CD14-positive monocyte (primary cell): ENCODE results near the gene PTTG1. TPM values are rescaled to one million over a fixed set of nuclear protein-coding genes. Genes with fewer than 3 reads are reported as not detected.

ENCODE experiments used
- DNase-seq, 3 donors: peaks; one replicate each; pipeline ENCODE4 v3.0.0-alpha.2; 2011 to 2022
- H2AFZ ChIP-seq: 2 replicates; pipeline ENCODE4 v1.6.0; 2012; ENCODE audit warnings: mild to moderate bottlenecking, low read depth, low read length, inconsistent platforms; ENCODE audit not compliant: insufficient read depth, poor library complexity, severe bottlenecking
- H3K27ac ChIP-seq, 2 donors: 1 replicate in 1 of 2; 2 replicates in 1 of 2; pipeline ENCODE4 v1.5.1; 2012 to 2013; ENCODE audit warnings: low read length in 2 of 2, control low read depth in 1 of 2, inconsistent platforms in 1 of 2, low read depth in 1 of 2, mild to moderate bottlenecking in 1 of 2
- H3K27me3 ChIP-seq, 2 donors: one replicate each; pipeline versions ENCODE4 v1.6.0 to v1.6.1; 2011 to 2013; ENCODE audit warnings: low read length in 2 of 2; ENCODE audit not compliant: control insufficient read depth in 2 of 2, insufficient read depth in 2 of 2
- H3K36me3 ChIP-seq, 2 donors: replicated peaks in 1 of 2; 1 replicate in 1 of 2; 2 replicates in 1 of 2; pipeline versions ENCODE4 v1.5.1 to v1.6.1; 2012 to 2013; ENCODE audit warnings: low read length in 2 of 2, control low read depth in 1 of 2, inconsistent platforms in 1 of 2, mild to moderate bottlenecking in 1 of 2; ENCODE audit not compliant: insufficient read depth in 2 of 2, control insufficient read depth in 1 of 2
- H3K4me1 ChIP-seq, 2 donors: 1 replicate in 1 of 2; 2 replicates in 1 of 2; pipeline versions ENCODE4 v1.5.1 to v1.6.1; 2012 to 2013; ENCODE audit warnings: low read length in 2 of 2, control low read depth in 1 of 2, inconsistent platforms in 1 of 2, mild to moderate bottlenecking in 1 of 2, moderate library complexity in 1 of 2; ENCODE audit not compliant: insufficient read depth in 2 of 2, control insufficient read depth in 1 of 2
- H3K4me2 ChIP-seq: replicated peaks from 2 replicates; pipeline ENCODE3; 2012; ENCODE audit warnings: low read length, moderate library complexity, mild to moderate bottlenecking; ENCODE audit not compliant: poor library complexity, severe bottlenecking; ENCODE audit errors: extremely low read depth
- H3K4me3 ChIP-seq, 3 experiments: fragments of 200-600 bp in 1 of 3; sonication (generic) in 1 of 3; replicated peaks in 1 of 3; 1 replicate in 2 of 3; 2 replicates in 1 of 3; pipeline ENCODE4 v1.5.1; 2011 to 2013; ENCODE audit warnings: low read length in 3 of 3, mild to moderate bottlenecking in 3 of 3, control low read depth in 2 of 3, low read depth in 2 of 3, inconsistent platforms in 1 of 3, moderate library complexity in 1 of 3
- H3K79me2 ChIP-seq: 2 replicates; pipeline ENCODE4 v1.6.0; 2012; ENCODE audit warnings: mild to moderate bottlenecking, control low read depth, inconsistent platforms, low read length, moderate library complexity; ENCODE audit not compliant: insufficient read depth
- H3K9ac ChIP-seq: 2 replicates; pipeline ENCODE4 v1.6.0; 2017; ENCODE audit warnings: low read length, mild to moderate bottlenecking; ENCODE audit not compliant: insufficient read depth, poor library complexity, severe bottlenecking
- H3K9me3 ChIP-seq, 2 donors: replicated peaks in 1 of 2; 1 replicate in 1 of 2; 2 replicates in 1 of 2; pipeline versions ENCODE4 v1.5.1 to v1.6.1; 2012 to 2013; ENCODE audit warnings: low read length in 2 of 2, control low read depth in 1 of 2; ENCODE audit not compliant: control insufficient read depth in 1 of 2, insufficient read depth in 1 of 2
- H4K20me1 ChIP-seq: 2 replicates; pipeline ENCODE4 v1.6.0; 2012; ENCODE audit warnings: mild to moderate bottlenecking, low read length, control low read depth, moderate library complexity; ENCODE audit not compliant: insufficient read depth
- H3K27ac Mint-ChIP-seq, 7 donors: one replicate each; pipeline ENCODE4 v1.8.0; 2020; ENCODE audit warnings: mild to moderate bottlenecking in 7 of 7, mixed read lengths in 7 of 7, moderate library complexity in 6 of 7, inconsistent platforms in 2 of 7
- H3K27me3 Mint-ChIP-seq, 3 donors: one replicate each; pipeline ENCODE4 v1.8.0; 2021 to 2022; ENCODE audit warnings: low read depth in 3 of 3, mild to moderate bottlenecking in 3 of 3, mixed read lengths in 3 of 3, moderate library complexity in 3 of 3, inconsistent platforms in 1 of 3
- H3K36me3 Mint-ChIP-seq, 2 donors: one replicate each; pipeline ENCODE4 v1.8.0; 2020; ENCODE audit warnings: mixed read lengths in 2 of 2, inconsistent platforms in 1 of 2, mild to moderate bottlenecking in 1 of 2
- H3K4me1 Mint-ChIP-seq: one replicate; pipeline ENCODE4 v1.8.0; 2020; ENCODE audit warnings: mild to moderate bottlenecking, mixed read lengths
- H3K4me3 Mint-ChIP-seq, 2 donors: one replicate each; pipeline ENCODE4 v1.8.0; 2020; ENCODE audit warnings: mild to moderate bottlenecking in 2 of 2, mixed read lengths in 2 of 2, moderate library complexity in 1 of 2
- H3K9me3 Mint-ChIP-seq, 7 donors: one replicate each; pipeline ENCODE4 v1.8.0; 2020 to 2022; ENCODE audit warnings: mixed read lengths in 7 of 7, mild to moderate bottlenecking in 6 of 7, moderate library complexity in 6 of 7, inconsistent platforms in 2 of 7
- WGBS: methylation state at CpG from one replicate; pipeline ENCODE4 v1.1.5; 2013; ENCODE audit warnings: missing lambda C conversion rate; ENCODE audit not compliant: insufficient coverage; 5-methylcytosine and 5-hydroxymethylcytosine counted together
- intact Hi-C, 2 donors: fragments of 100-400 bp; cut with micrococcal nuclease; formaldehyde crosslinking; loops; one replicate each; pipeline versions ENCODE4 v1.15.0 to v1.15.1; 2023
- polyA plus RNA-seq, 3 donors: library from polyadenylated mRNA; depleted of rRNA in 1 of 3; unstranded in 2 of 3; stranded (reverse) in 1 of 3; fragments of 300-500 nt in 2 of 3; fragments of >200 nt in 1 of 3; fragmentation: Illumina TruSeq in 2 of 3; gene quantifications; 1 replicate in 2 of 3; 2 replicates in 1 of 3; pipeline ENCODE4 v1.2.3, GENCODE V29; 2012 to 2021
- TF ChIP-seq, protein P1 (sequence below): fragments of 200-600 bp; IDR thresholded peaks from one replicate; pipeline ENCODE4 v1.8.0; 2022; ENCODE audit warnings: antibody characterized with exemption, mild to moderate bottlenecking

Gene PTTG1
- polyA plus RNA-seq, 3 donors, result 2.5 to 3.6 (median 3.3) TPM

DNA sequence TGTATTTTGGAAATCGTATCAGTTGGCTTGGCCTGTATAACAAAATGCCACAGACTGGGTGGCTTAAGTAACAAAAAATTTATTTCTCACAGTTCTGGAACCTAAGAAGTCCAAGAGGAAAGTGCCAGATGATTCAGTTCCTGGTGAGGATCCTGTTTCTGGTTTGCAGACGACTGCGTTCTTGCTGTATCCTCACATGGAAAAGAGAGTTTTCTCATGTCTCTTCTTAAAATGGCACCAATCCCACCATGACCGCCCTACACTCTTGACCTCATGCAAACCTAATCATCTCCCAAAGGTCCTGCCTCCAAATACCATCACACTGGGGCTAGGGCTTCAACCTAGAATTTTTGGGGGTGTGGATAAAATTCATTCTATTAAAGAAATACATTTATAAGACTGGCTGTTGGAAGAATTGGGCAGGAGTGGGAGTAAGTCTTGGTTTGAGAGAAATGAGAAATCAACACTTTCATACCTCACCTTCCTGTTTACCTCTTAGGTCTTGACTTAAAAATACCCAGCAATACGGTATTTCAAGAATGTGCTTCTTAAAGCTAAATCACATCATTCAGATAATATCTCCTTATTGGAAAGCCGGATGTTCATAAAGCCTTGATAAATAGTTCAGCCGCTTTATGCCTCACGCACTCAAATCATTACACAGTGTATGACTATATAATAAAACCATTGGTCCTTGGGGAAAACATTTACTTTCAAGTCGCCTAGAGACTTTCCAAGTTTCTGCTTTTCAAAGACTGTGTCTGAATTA, 28.7 kb downstream of the PTTG1 start:
- DNase-seq, result no peak
- no peak overlapping the region for H3K9ac ChIP-seq

DNA sequence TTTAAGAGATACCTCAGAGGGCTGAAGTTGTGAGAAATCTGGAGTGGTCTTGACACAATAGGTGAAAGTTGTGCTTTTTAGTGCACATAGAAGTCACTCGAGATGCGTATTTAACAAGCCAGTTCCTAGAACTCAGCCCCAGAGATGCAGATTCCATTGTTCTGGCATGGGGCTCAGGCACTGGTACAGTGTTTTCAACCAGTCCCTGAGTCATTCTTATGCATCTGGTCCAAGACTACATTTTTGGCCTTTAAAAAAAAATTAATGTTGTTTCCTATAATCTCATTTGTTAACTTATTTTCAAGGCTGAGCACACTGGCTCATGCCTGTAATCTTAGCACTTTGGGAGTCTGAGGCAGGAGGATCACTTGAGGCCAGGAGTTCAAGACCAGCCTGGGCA, 29.6 kb downstream of the PTTG1 start:
- Mint-ChIP-seq H3K4me1 (peaks cover 14% of the 10 kb centered on the region), H3K36me3 (no peaks in the 10 kb centered on the region), H3K9me3 (peaks cover 0 to 5% (median 0%) of the 10 kb centered on the region in 7 donors), H3K27ac (no peak overlapping the region), H3K27me3 (peaks cover 3 to 14% (median 6%) of the 10 kb centered on the region in 3 donors), H3K4me3 (no peak overlapping the region)
- H3K79me2 ChIP-seq, result no peaks in the 10 kb centered on the region
- H2AFZ ChIP-seq, result no peak overlapping the region
- no peaks in the 10 kb centered on the region for H3K9me3 ChIP-seq
- H3K27ac ChIP-seq, result no peak overlapping the region
- intact Hi-C loops, result no loop called here
- peaks cover 8 to 13% of the 10 kb centered on the region in 2 donors for H3K4me1 ChIP-seq
- H3K9ac ChIP-seq, result no peak overlapping the region
- H4K20me1 ChIP-seq, result no peaks in the 10 kb centered on the region
- H3K27me3 ChIP-seq, result no peaks in the 10 kb centered on the region
- H3K4me2 ChIP-seq, result no peak overlapping the region
- 100% methylated on average over 2 of the region's 2 CpGs for WGBS
- DNase-seq, result no peak
- H3K36me3 ChIP-seq, result no peaks in the 10 kb centered on the region
- H3K4me3 ChIP-seq, result no peak overlapping the region
- TF ChIP-seq, protein P1, sequence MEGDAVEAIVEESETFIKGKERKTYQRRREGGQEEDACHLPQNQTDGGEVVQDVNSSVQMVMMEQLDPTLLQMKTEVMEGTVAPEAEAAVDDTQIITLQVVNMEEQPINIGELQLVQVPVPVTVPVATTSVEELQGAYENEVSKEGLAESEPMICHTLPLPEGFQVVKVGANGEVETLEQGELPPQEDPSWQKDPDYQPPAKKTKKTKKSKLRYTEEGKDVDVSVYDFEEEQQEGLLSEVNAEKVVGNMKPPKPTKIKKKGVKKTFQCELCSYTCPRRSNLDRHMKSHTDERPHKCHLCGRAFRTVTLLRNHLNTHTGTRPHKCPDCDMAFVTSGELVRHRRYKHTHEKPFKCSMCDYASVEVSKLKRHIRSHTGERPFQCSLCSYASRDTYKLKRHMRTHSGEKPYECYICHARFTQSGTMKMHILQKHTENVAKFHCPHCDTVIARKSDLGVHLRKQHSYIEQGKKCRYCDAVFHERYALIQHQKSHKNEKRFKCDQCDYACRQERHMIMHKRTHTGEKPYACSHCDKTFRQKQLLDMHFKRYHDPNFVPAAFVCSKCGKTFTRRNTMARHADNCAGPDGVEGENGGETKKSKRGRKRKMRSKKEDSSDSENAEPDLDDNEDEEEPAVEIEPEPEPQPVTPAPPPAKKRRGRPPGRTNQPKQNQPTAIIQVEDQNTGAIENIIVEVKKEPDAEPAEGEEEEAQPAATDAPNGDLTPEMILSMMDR, result no peak

More for the DNA sequence above, 28.7 kb downstream of the PTTG1 start:
- intact Hi-C loops, result no loop called here
- H3K4me3 ChIP-seq, result no peak overlapping the region
- no peaks in the 10 kb centered on the region for H3K36me3 Mint-ChIP-seq
- H3K9me3 ChIP-seq, result no peaks in the 10 kb centered on the region
- H3K27ac ChIP-seq, result no peak overlapping the region
- no peaks in the 10 kb centered on the region for H3K36me3 ChIP-seq
- H3K4me3 Mint-ChIP-seq, result no peak overlapping the region
- H3K4me2 ChIP-seq, result no peak overlapping the region
- peaks cover 12% of the 10 kb centered on the region for H3K4me1 Mint-ChIP-seq
- peaks cover 0 to 5% (median 0%) of the 10 kb centered on the region in 7 donors for H3K9me3 Mint-ChIP-seq
- TF ChIP-seq, protein P1, result no peak
- H2AFZ ChIP-seq, result no peak overlapping the region
- peaks cover 8 to 13% of the 10 kb centered on the region in 2 donors for H3K4me1 ChIP-seq
- no peaks in the 10 kb centered on the region for H4K20me1 ChIP-seq
- no peaks in the 10 kb centered on the region for H3K79me2 ChIP-seq
- no peaks in the 10 kb centered on the region for H3K27me3 ChIP-seq
- 100% methylated on average over 3 of the region's 9 CpGs for WGBS
- peaks cover 3 to 10% (median 6%) of the 10 kb centered on the region in 3 donors for H3K27me3 Mint-ChIP-seq
- H3K27ac Mint-ChIP-seq, result no peak overlapping the region
